HG03025 (cell line): Measurements from ENCODE around the gene LAMTOR1.
A peak's percentile ranks its signal among the peaks of the same experiment; 100 is the strongest.

Source experiments
- ATAC-seq: cut with Tn5 transposase; IDR thresholded peaks from one replicate; pipeline ENCODE4 v1.9.1; 2021; ENCODE audit warnings: mild to moderate bottlenecking, moderate library complexity; ENCODE audit not compliant: unreplicated experiment, low FRiP score

The LAMTOR1 gene

GRCh38 chr11:72120930-72121329 lies 17.8 kb upstream of the LAMTOR1 start:
- ATAC-seq = no peak

- no peak for ATAC-seq
These were observed 16.1 kb upstream of the LAMTOR1 start for GRCh38 chr11:72119198-72119597.

GRCh38 chr11:72116019-72116755 lies 13.1 kb upstream of the LAMTOR1 start:
- no peak for ATAC-seq

GRCh38 chr11:72114570-72114969 lies 11.5 kb upstream of the LAMTOR1 start:
- no peak for ATAC-seq

- no peak for ATAC-seq
These were observed 10.1 kb upstream of the LAMTOR1 start for GRCh38 chr11:72112978-72113808.

- ATAC-seq = peak; percentile 82
These were observed 9.3 kb upstream of the LAMTOR1 start, which contains the start of gene ANAPC15 for GRCh38 chr11:72112143-72112977. Gene ANAPC15, minus strand, starts transcription at chr11:72112695. Its CDS starts 1,419 bp downstream, at chr11:72111276.

- ATAC-seq = no peak
These were observed 8.4 kb upstream of the LAMTOR1 start for GRCh38 chr11:72111300-72112142.

- no peak for ATAC-seq
These were observed 2.8 kb upstream of the LAMTOR1 start, which contains the start of gene TOMT for GRCh38 chr11:72105888-72106287. Gene TOMT, plus strand, starts transcription at chr11:72105924. Its CDS starts 28 bp downstream, at chr11:72105952.

- ATAC-seq = no peak
These were observed 664 bp upstream of the LAMTOR1 start for GRCh38 chr11:72103754-72104167.

GRCh38 chr11:72102631-72102945 lies 509 bp downstream of the LAMTOR1 start:
- peak; percentile 3 for ATAC-seq

GRCh38 chr11:72102162-72102561 lies 935 bp downstream of the LAMTOR1 start:
- no peak for ATAC-seq

GRCh38 chr11:72100462-72100861 lies 2.6 kb downstream of the LAMTOR1 start:
- ATAC-seq = no peak

GRCh38 chr11:72100009-72100408 lies 3.1 kb downstream of the LAMTOR1 start:
- ATAC-seq = no peak

- ATAC-seq = no peak
These were observed 4.4 kb downstream of the LAMTOR1 start for GRCh38 chr11:72098741-72099140.

- no peak for ATAC-seq
These were observed 11.8 kb downstream of the LAMTOR1 start for GRCh38 chr11:72091292-72091691.

GRCh38 chr11:72088076-72088808 lies 14.9 kb downstream of the LAMTOR1 start:
- ATAC-seq = no peak

GRCh38 chr11:72085621-72086351 lies 17.3 kb downstream of the LAMTOR1 start:
- no peak for ATAC-seq

- no peak for ATAC-seq
These were observed 18.1 kb downstream of the LAMTOR1 start for GRCh38 chr11:72084965-72085364.

- ATAC-seq = no peak
These were observed 19.0 kb downstream of the LAMTOR1 start for GRCh38 chr11:72084076-72084475.
